Heart left ventricle (tissue), 13 donors: Measurements from ENCODE around the gene MRNIP.

ENCODE experiments used
- POLR2A ChIP-seq, 2 donors: fragments of 450-650 bp; IDR thresholded peaks; one replicate each; pipeline ENCODE4 v1.6.1; 2017; ENCODE audit warnings: antibody characterized with exemption in 2 of 2, mild to moderate bottlenecking in 2 of 2, moderate library complexity in 2 of 2
- TF ChIP-seq, protein P1 (sequence below), 12 donors: fragments of 200-600 bp; sonication (generic) in 4 of 12; IDR thresholded peaks; one replicate each; pipeline versions ENCODE4 v1.5.0 to v1.8.0; 2018 to 2022; ENCODE audit warnings: antibody characterized with exemption in 12 of 12, mild to moderate bottlenecking in 5 of 12
- donor health status: ischemic (EF 13 %, LVEDD 7.1; RV severe dilation, severe dysfunction).
- donor health status: DM: no; HTN: yes; CAD: no.
- donor health status: DM: no; HTN: no; CAD: no.
- donor health status: ischemic (EF 25% LVEDD 6.9; RV normal size, moderate dysfunction).
- donor health status: ischemic (EF 25% LVEDD 5.7; RV mildly dilated, moderate dysfunction).
- donor health status: ischemic (EF 35%, LVEDD 5.7; RV mildly dilated, moderate dysfunction).
- donor health status: nonischemic (EF 11% LVEDD 7.7; RV severe dilation, severe dysfunction).
- donor health status: DM: yes; HTN: yes; CAD: no.
- donor health status: PGD.
- donor health status: ischemic (EF 29% LVEDD 5.4; RV normal size, mild dysfunction).
- donor health status: nonischemic (EF 23%, LVEDD 6.1; RV moderate dilation, normal function).

DNA sequence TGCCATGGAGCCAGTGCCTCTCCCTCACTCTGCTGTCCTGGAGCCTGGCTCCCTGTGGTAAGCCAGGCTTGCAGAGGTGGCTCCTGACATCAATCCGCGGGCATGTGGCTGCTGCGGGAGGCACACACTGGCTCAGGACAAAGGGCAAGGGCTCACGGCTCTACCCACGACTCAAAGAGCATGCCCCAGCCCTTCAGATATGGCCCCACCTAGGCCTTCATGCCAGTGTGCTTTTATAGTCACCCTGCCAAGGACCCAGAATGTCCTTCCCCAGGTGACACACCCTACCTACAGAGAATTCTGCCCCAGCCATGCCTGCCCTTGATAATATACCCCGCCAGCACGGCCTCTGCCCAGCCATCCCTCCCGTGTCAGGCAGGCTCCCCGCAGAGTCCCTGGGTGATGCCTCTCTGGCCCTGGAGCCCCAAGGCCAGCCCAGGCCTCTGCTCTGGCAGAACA is 53.5 kb downstream of the MRNIP start:
- TF ChIP-seq, protein P1, sequence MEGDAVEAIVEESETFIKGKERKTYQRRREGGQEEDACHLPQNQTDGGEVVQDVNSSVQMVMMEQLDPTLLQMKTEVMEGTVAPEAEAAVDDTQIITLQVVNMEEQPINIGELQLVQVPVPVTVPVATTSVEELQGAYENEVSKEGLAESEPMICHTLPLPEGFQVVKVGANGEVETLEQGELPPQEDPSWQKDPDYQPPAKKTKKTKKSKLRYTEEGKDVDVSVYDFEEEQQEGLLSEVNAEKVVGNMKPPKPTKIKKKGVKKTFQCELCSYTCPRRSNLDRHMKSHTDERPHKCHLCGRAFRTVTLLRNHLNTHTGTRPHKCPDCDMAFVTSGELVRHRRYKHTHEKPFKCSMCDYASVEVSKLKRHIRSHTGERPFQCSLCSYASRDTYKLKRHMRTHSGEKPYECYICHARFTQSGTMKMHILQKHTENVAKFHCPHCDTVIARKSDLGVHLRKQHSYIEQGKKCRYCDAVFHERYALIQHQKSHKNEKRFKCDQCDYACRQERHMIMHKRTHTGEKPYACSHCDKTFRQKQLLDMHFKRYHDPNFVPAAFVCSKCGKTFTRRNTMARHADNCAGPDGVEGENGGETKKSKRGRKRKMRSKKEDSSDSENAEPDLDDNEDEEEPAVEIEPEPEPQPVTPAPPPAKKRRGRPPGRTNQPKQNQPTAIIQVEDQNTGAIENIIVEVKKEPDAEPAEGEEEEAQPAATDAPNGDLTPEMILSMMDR (IDR thresholded peaks at IDR 0.05): no peak
- TF ChIP-seq POLR2A (IDR thresholded peaks at IDR 0.05): no peak
